Nephron progenitor cell (in vitro differentiated cells): ENCODE data around the gene SPRY1.

Source experiments
- DNase-seq: peaks from one replicate; pipeline ENCODE4 v3.0.0; 2021
- H3K27ac Mint-ChIP-seq: 2 replicates; pipeline ENCODE4 v1.8.0; 2021; ENCODE audit warnings: mild to moderate bottlenecking, moderate library complexity, mixed read lengths
- H3K27me3 Mint-ChIP-seq: 2 replicates; pipeline ENCODE4 v1.8.0; 2021; ENCODE audit warnings: mild to moderate bottlenecking, low read depth, mixed read lengths; ENCODE audit not compliant: poor library complexity
- H3K36me3 Mint-ChIP-seq: 2 replicates; pipeline ENCODE4 v1.8.0; 2021; ENCODE audit warnings: low read depth, mixed read lengths
- H3K4me1 Mint-ChIP-seq: 2 replicates; pipeline ENCODE4 v1.8.0; 2021; ENCODE audit warnings: mixed read lengths
- H3K4me3 Mint-ChIP-seq: 2 replicates; pipeline ENCODE4 v1.8.0; 2021; ENCODE audit warnings: mild to moderate bottlenecking, moderate library complexity, mixed read lengths
- H3K9me3 Mint-ChIP-seq: 2 replicates; pipeline ENCODE4 v1.8.0; 2021; ENCODE audit warnings: mild to moderate bottlenecking, moderate library complexity, mixed read lengths
- CTCF ChIP-seq: fragments of 200-600 bp; sonication (generic); IDR thresholded peaks from 2 replicates; pipeline ENCODE4 v1.5.0; 2021; ENCODE audit warnings: antibody characterized with exemption

The SPRY1 gene

GRCh38 chr4:123393721-123394120 lies 2.9 kb upstream of the SPRY1 start:
- peaks cover under 1% of the 10 kb centered on the region for H3K36me3 Mint-ChIP-seq
- H3K9me3 Mint-ChIP-seq = no peaks in the 10 kb centered on the region
- H3K4me3 Mint-ChIP-seq = no peak overlapping the region
- peak overlapping the region; percentile 27 for H3K27ac Mint-ChIP-seq
- no peaks in the 10 kb centered on the region for H3K27me3 Mint-ChIP-seq
- no peak for TF ChIP-seq CTCF
- H3K4me1 Mint-ChIP-seq = peaks cover 33% of the 10 kb centered on the region
- DNase-seq = no peak

DNA sequence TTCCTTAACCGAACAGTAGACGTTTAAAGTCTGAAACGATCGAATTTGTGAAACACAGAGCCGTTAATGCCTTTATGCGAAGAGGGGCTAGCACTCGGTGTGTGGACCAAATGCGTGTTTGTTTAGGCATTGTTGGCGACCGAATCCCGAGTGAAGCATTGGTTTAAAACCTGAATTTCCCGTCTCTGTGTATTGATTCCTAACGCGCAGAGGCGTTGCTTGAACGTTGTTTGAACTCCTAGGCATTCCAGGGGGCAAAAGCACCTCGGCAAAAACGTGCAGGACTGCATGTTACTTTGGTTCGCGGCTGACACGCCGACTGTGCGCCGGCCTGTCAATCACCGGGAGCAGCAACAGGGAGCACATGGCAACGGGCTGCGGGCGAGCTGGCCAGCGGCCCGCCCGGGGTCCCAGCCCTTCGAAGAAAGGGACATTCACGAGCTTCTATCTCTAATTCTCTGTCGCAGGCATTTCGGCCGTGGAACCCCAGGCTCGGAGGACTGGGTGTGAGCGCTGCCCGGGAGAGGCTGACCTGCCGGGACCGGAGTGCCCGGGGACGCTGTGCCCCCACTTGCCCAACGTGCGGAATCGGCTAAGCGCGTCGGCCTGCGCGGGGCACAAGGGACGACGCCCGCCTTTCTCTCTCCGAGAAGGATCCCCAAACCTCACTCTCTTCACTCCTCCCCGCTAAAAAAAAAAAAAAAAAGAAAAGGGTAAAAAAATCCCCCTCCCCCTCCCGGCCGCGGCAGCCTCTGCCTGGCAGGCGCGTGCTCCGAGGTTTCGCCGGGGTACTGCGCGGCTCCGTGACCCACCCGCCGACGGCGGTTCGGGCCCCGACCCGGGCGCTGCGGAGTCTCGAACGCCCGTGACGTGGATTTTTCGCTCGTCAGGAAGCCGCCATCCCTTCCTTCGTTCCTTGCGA lies 810 bp downstream of the SPRY1 start:
- Mint-ChIP-seq H3K36me3 (peaks cover 33% of the 10 kb centered on the region), H3K9me3 (no peaks in the 10 kb centered on the region), H3K4me1 (peaks cover 39% of the 10 kb centered on the region), H3K27ac (peak overlapping the region; percentile 97), H3K4me3 (peak overlapping the region; percentile 97), H3K27me3 (no peaks in the 10 kb centered on the region)
- peak; percentile 62 for DNase-seq
- no peak for TF ChIP-seq CTCF

- Mint-ChIP-seq H3K4me3 (peak overlapping the region; percentile 97), H3K27ac (peak overlapping the region; percentile 99), H3K9me3 (no peaks in the 10 kb centered on the region), H3K36me3 (peaks cover 41% of the 10 kb centered on the region), H3K27me3 (no peaks in the 10 kb centered on the region), H3K4me1 (peaks cover 42% of the 10 kb centered on the region)
- DNase-seq = peak; percentile 76
- TF ChIP-seq CTCF = peak; percentile 33
These were observed 1.7 kb downstream of the SPRY1 start for GRCh38 chr4:123398066-123398852.

- no peak for TF ChIP-seq CTCF
- Mint-ChIP-seq H3K4me3 (peak overlapping the region; percentile 96), H3K4me1 (peaks cover 42% of the 10 kb centered on the region), H3K36me3 (peaks cover 47% of the 10 kb centered on the region), H3K9me3 (no peaks in the 10 kb centered on the region), H3K27ac (peak overlapping the region; percentile 99), H3K27me3 (no peaks in the 10 kb centered on the region)
- DNase-seq = peak; percentile 47
These were observed 2.4 kb downstream of the SPRY1 start for GRCh38 chr4:123398853-123399626.

DNA sequence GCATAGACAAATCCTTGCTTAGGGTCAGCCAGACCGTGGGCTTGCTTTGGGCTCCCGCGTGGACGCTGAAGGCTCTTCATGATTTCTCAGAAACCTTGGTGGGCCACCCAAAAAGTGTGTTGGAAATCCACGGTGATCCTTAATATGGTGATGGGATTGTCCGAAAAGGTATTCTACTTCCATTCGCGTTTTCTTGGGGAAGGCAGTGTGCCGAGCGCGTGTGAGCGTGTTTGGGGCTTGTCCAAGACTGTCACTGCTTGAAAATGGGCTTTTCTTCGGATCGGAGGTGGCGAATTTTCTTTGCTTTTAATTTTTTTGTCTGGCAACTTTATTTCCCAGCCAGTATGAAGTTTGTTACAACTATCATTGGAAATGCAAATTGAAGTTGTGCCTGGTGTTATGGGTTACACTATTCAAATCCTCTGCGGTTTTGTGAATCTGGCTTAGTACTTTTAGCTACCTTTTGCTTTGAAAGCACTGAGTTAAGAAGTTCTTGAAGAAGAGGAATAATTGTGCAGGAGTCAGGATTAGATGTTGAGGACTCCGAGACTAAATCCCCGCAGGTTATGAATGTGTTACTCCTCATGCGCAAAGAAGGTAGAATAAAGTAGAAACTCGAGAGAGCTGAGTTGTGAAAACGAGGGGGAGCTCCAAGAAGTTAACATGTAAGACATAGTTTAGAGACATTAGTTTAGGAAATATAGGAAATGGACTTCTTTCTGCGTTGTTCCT lies 3.2 kb downstream of the SPRY1 start:
- Mint-ChIP-seq H3K4me3 (peak overlapping the region; percentile 96), H3K4me1 (peaks cover 50% of the 10 kb centered on the region), H3K27ac (peak overlapping the region; percentile 99), H3K36me3 (peaks cover 50% of the 10 kb centered on the region), H3K27me3 (no peaks in the 10 kb centered on the region), H3K9me3 (no peaks in the 10 kb centered on the region)
- no peak for TF ChIP-seq CTCF
- no peak for DNase-seq
